SK-N-SH (cell line): ENCODE measurements around the gene EPHA3. TPM values are rescaled to one million over a fixed set of nuclear protein-coding genes. Genes with fewer than 3 reads are reported as not detected.

Experiments
- CTCF ChIA-PET: fragments of 300-600, 350-600 bp; formaldehyde crosslinking; extraction: SDS; loops from one replicate; lab custom pipeline; 2021; lab: Yijun Ruan, JAX
- POLR2A ChIA-PET: fragments of 350-600 bp; sonication (Branson Sonifier 250); formaldehyde crosslinking; extraction: SDS; loops from one replicate; lab custom pipeline; 2020; ENCODE audit warnings: antibody characterized with exemption, inconsistent platforms; lab: Yijun Ruan, JAX
- DNase-seq: peaks from one replicate; pipeline ENCODE4 v3.0.0; 2012
- H2AFZ ChIP-seq: fragments of 200-600 bp; sonication (generic); 2 replicates; pipeline ENCODE4 v1.8.1; 2016; ENCODE audit warnings: antibody characterized with exemption, mild to moderate bottlenecking, low read depth
- H3F3A ChIP-seq: fragments of 200-600 bp; sonication (generic); replicated peaks from 2 replicates; pipeline ENCODE3; 2016; ENCODE audit warnings: antibody characterized with exemption, mild to moderate bottlenecking; ENCODE audit not compliant: insufficient read depth
- H3K27ac ChIP-seq, 2 experiments: fragments of 200-500 bp in 1 of 2; fragments of 200-600 bp in 1 of 2; sonication (Bioruptor generic) in 1 of 2; sonication (generic), shearing (Covaris generic) in 1 of 2; 2 replicates each; pipeline versions ENCODE4 v1.5.1 to v1.6.1; 2014 to 2016; ENCODE audit warnings: low read depth in 2 of 2, inconsistent platforms in 1 of 2, low read length in 1 of 2, mild to moderate bottlenecking in 1 of 2, mixed read lengths in 1 of 2
- H3K27me3 ChIP-seq: fragments of 200-600 bp; sonication (generic), shearing (Covaris generic); 2 replicates; pipeline ENCODE4 v1.6.1; 2016; ENCODE audit warnings: mixed run types; ENCODE audit not compliant: insufficient read depth
- H3K36me3 ChIP-seq, 2 experiments: fragments of 200-500 bp in 1 of 2; fragments of 200-600 bp in 1 of 2; sonication (Bioruptor generic) in 1 of 2; sonication (generic) in 1 of 2; replicated peaks in 1 of 2; 2 replicates each; pipeline versions ENCODE3 to v1.5.1; 2014 to 2016; ENCODE audit warnings: low read length in 1 of 2, mild to moderate bottlenecking in 1 of 2; ENCODE audit not compliant: insufficient read depth in 2 of 2, control insufficient read depth in 1 of 2
- H3K4me1 ChIP-seq, 2 experiments: fragments of 200-500 bp in 1 of 2; fragments of 200-600 bp in 1 of 2; sonication (Bioruptor generic) in 1 of 2; sonication (generic), shearing (Covaris generic) in 1 of 2; 2 replicates each; pipeline versions ENCODE4 v1.5.1 to v1.6.1; 2014 to 2016; ENCODE audit warnings: low read depth in 1 of 2, low read length in 1 of 2, mixed run types in 1 of 2; ENCODE audit not compliant: insufficient read depth in 2 of 2, control insufficient read depth in 1 of 2
- H3K4me2 ChIP-seq: fragments of 200-600 bp; sonication (generic), shearing (Covaris generic); 2 replicates; pipeline ENCODE4 v1.6.1; 2017; ENCODE audit warnings: mixed run types
- H3K4me3 ChIP-seq, 2 experiments: fragments of 200-500 bp in 1 of 2; fragments of 200-600 bp in 1 of 2; sonication (Bioruptor generic) in 1 of 2; sonication (generic), shearing (Covaris generic) in 1 of 2; 2 replicates each; pipeline versions ENCODE4 v1.5.1 to v1.8.1; 2014 to 2016; ENCODE audit warnings: low read depth in 2 of 2, inconsistent platforms in 1 of 2, low read length in 1 of 2, mild to moderate bottlenecking in 1 of 2, mixed read lengths in 1 of 2, moderate library complexity in 1 of 2
- H3K79me2 ChIP-seq: fragments of 200-600 bp; sonication (generic); 2 replicates; pipeline ENCODE4 v1.8.1; 2017; ENCODE audit warnings: mild to moderate bottlenecking; ENCODE audit not compliant: insufficient read depth
- H3K9ac ChIP-seq: fragments of 200-600 bp; sonication (generic); 2 replicates; pipeline ENCODE4 v1.6.1; 2017; ENCODE audit warnings: mixed run types
- H3K9me2 ChIP-seq: fragments of 200-600 bp; sonication (generic); 2 replicates; pipeline ENCODE4 v1.6.1; 2017; ENCODE audit warnings: mixed run types
- H3K9me3 ChIP-seq: fragments of 200-600 bp; sonication (generic); 2 replicates; pipeline ENCODE4 v1.6.1; 2017; ENCODE audit warnings: mixed run types, mild to moderate bottlenecking, moderate library complexity
- H4K20me1 ChIP-seq: fragments of 200-600 bp; sonication (generic); 2 replicates; pipeline ENCODE4 v1.6.1; 2017; ENCODE audit warnings: mild to moderate bottlenecking, mixed run types; ENCODE audit not compliant: insufficient read depth
- EP300 ChIP-seq, 2 experiments: IDR thresholded peaks; 2 replicates each; pipeline versions ENCODE4 v1.4.0 to v1.6.1; 2012; ENCODE audit warnings: borderline replicate concordance in 1 of 2, low read depth in 1 of 2, low read length in 1 of 2
- FOSL2 ChIP-seq: IDR thresholded peaks from 2 replicates; pipeline ENCODE4 v1.4.0; 2012; ENCODE audit warnings: low read depth, mild to moderate bottlenecking, moderate library complexity, borderline replicate concordance
- FOXJ3 ChIP-seq: sonication (generic); formaldehyde crosslinking; IDR thresholded peaks from 2 replicates; pipeline ENCODE4 v1.5.1; 2020; ENCODE audit warnings: mild to moderate bottlenecking, missing genetic modification reagents
- GATA2 ChIP-seq: sonication (generic); formaldehyde crosslinking; IDR thresholded peaks from 2 replicates; pipeline ENCODE4 v1.5.0; 2020; ENCODE audit warnings: mild to moderate bottlenecking, missing genetic modification reagents
- MXI1 ChIP-seq: IDR thresholded peaks from 2 replicates; pipeline ENCODE4 v1.6.1; 2012; ENCODE audit warnings: mild to moderate bottlenecking, low read depth, low read length, improper control_type of control experiment
- RFX5 ChIP-seq: IDR thresholded peaks from 2 replicates; pipeline ENCODE4 v1.6.1; 2012; ENCODE audit warnings: mild to moderate bottlenecking, improper control_type of control experiment, low read length
- RXRA ChIP-seq: IDR thresholded peaks from 2 replicates; pipeline ENCODE4 v1.4.0; 2012; ENCODE audit warnings: low read depth, mild to moderate bottlenecking, borderline replicate concordance
- YY1 ChIP-seq: IDR thresholded peaks from 2 replicates; pipeline ENCODE4 v1.4.0; 2012; ENCODE audit warnings: low read depth, mild to moderate bottlenecking
- WGBS: methylation state at CpG from one replicate; pipeline ENCODE4 v1.1.6; 2017; ENCODE audit warnings: low lambda C conversion rate; 5-methylcytosine and 5-hydroxymethylcytosine counted together
- polyA plus RNA-seq, 3 experiments: library from polyadenylated mRNA; depleted of rRNA; stranded (reverse); fragments of >200 nt; gene quantifications; 2 replicates each; pipeline ENCODE4 v1.2.3, GENCODE V29; 2012
- TF ChIP-seq, protein P1 (sequence below): IDR thresholded peaks from 2 replicates; pipeline ENCODE4 v1.4.0; 2012; ENCODE audit warnings: low read depth
- TF ChIP-seq, protein P2 (sequence below): IDR thresholded peaks from 2 replicates; pipeline ENCODE4; 2012

EPHA3 gene
- not detected in 2 replicates for polyA plus RNA-seq (2012; rRNA removed)
- not detected in 2 replicates for polyA plus RNA-seq (2012; cell fraction: cytosol; rRNA removed)
- not detected in 2 replicates for polyA plus RNA-seq (2012; cell fraction: nucleus; rRNA removed)

DNA sequence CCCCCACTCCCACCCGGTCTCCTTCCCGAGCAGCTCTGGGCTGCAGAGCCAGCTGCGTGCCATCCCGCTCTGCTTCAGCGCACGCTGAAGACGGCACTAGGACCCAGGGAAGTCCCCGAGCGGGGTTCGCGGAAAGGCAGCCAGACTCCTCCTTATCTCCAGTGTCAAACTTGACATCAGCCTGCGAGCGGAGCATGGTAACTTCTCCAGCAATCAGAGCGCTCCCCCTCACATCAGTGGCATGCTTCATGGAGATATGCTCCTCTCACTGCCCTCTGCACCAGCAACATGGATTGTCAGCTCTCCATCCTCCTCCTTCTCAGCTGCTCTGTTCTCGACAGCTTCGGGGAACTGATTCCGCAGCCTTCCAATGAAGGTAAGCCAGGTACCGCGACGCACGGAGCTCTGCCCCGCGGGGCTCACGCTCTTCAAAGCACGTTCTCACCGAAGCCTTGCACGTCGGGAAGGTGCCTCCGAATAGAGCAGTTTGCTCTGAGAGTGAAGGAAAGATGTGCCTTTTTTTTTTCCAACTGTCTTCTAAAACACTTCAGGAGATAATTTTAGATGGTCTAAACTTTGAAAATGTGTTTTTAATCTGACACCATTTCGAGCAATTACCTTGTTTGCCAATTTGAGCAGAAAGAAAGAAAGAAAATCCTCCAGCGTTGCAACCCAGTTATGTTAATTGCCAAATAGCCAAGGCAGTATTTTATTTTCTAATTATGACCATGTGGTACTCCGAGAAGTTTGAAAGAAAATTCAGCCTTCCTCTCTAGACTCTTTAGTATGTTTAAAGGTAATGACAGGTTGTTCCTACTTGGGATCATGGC is at the start of gene EPHA3:
Gene EPHA3 (plus strand): TSS at position 161 of the 830 bp plus-strand sequence. CDS start 128 bp downstream, at position 289.
- DNase-seq = peak; percentile 67
- Histone ChIP-seq H3K4me2 (peak within 1 kb of the TSS; percentile 77), H4K20me1 (no peaks in the 10 kb centered on the region), H3K9me3 (no peaks in the 10 kb centered on the region), H3F3A (no peaks in the 10 kb centered on the region), H3K4me1 (peaks cover 0 to 6% of the 10 kb centered on the region in 2 experiments; a peak in 2 of 4 replicates), H3K36me3 (no peaks in the 10 kb centered on the region), H3K9me2 (no peaks in the 10 kb centered on the region), H3K4me3 (peak within 1 kb of the TSS; percentile 27 to 43; a peak in 3 of 4 replicates), H3K27me3 (peaks cover 27% of the 10 kb centered on the region), H3K9ac (no peak within 1 kb of the TSS), H2AFZ (peak within 1 kb of the TSS; percentile 42; the same call in 1 of the 2 replicates), H3K79me2 (no peaks in the 10 kb centered on the region), H3K27ac (no peak within 1 kb of the TSS)
- ChIA-PET CTCF (no interaction called here), POLR2A (no interaction called here)
- TF ChIP-seq FOXJ3 (no peak), MXI1 (0 out of 2 replicates have a peak, but pooled peaks have one; percentile 27), RXRA (no peak), GATA2 (CRISPR knock-in tag) (peak; percentile 56), YY1 (no peak)
- TF ChIP-seq, protein P1, sequence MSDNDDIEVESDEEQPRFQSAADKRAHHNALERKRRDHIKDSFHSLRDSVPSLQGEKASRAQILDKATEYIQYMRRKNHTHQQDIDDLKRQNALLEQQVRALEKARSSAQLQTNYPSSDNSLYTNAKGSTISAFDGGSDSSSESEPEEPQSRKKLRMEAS = no peak
- 2% methylated on average over 21 of the region's 32 CpGs for WGBS

DNA sequence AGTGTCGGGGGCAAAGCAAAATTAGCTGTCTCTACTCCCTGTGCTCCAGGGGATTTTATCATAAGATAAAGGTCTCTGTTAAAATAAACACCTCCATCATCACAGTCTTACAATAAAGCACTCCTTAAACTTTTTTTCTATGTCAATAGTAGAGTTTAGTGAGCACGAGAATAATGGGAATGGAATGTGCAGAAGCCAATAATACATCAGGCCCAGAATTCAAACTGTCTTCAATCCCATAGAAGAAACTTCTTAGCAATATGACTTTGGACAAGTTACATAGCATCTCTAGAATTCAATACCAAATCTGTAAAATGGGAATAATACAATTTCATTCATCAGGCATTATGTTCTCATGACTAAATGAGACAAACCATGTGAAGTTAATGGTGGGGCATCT is 49.0 kb upstream of the EPHA3 start:
- H3K4me2 ChIP-seq = no peak overlapping the region
- no peak overlapping the region for H3K27ac ChIP-seq
- H4K20me1 ChIP-seq = no peaks in the 10 kb centered on the region
- DNase-seq = no peak
- no peaks in the 10 kb centered on the region for H3K79me2 ChIP-seq
- no peak overlapping the region for H3K4me3 ChIP-seq
- POLR2A ChIA-PET = no interaction called here
- no peaks in the 10 kb centered on the region for H3K36me3 ChIP-seq
- H3K9ac ChIP-seq = no peak overlapping the region
- H3K27me3 ChIP-seq = no peaks in the 10 kb centered on the region
- CTCF ChIA-PET = no interaction called here
- 0% methylated on average over 2 of the region's 2 CpGs for WGBS
- H3K9me2 ChIP-seq = no peaks in the 10 kb centered on the region
- no peaks in the 10 kb centered on the region for H3K9me3 ChIP-seq
- no peaks in the 10 kb centered on the region for H3K4me1 ChIP-seq
- H3F3A ChIP-seq = no peaks in the 10 kb centered on the region
- no peak overlapping the region for H2AFZ ChIP-seq
- TF ChIP-seq FOSL2 = no peak
- TF ChIP-seq, protein P2, sequence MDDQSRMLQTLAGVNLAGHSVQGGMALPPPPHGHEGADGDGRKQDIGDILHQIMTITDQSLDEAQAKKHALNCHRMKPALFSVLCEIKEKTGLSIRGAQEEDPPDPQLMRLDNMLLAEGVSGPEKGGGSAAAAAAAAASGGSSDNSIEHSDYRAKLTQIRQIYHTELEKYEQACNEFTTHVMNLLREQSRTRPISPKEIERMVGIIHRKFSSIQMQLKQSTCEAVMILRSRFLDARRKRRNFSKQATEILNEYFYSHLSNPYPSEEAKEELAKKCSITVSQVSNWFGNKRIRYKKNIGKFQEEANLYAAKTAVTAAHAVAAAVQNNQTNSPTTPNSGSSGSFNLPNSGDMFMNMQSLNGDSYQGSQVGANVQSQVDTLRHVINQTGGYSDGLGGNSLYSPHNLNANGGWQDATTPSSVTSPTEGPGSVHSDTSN = no peak
- TF ChIP-seq EP300 (IDR thresholded peaks at IDR 0.05; ENCODE audit: borderline replicate concordance in 1 of 2, low read depth in 1 of 2, low read length in 1 of 2) = no peak
- TF ChIP-seq RXRA = no peak
- no peak for TF ChIP-seq RFX5
- TF ChIP-seq GATA2 (CRISPR knock-in tag) = no peak
- TF ChIP-seq, protein P1 = no peak
